ENCODE measurements around the gene COQ8B.

COQ8B gene

GRCh38 chr19:40717325-40717879 lies 716 bp upstream of the COQ8B start:
- DNase-seq, result no peak

GRCh38 chr19:40716031-40716481 lies 630 bp downstream of the COQ8B start:
- no peak for DNase-seq

- peak; percentile 93 for DNase-seq
Measured at GRCh38 chr19:40714441-40715299, 2.0 kb downstream of the COQ8B start.

- no peak for DNase-seq
Measured at GRCh38 chr19:40713939-40714338, 2.7 kb downstream of the COQ8B start.

GRCh38 chr19:40709817-40710216 lies 6.9 kb downstream of the COQ8B start:
- DNase-seq, result no peak

GRCh38 chr19:40707615-40708014 lies 9.1 kb downstream of the COQ8B start:
- DNase-seq, result no peak

- no peak for DNase-seq
Measured at GRCh38 chr19:40705950-40706619, 10.6 kb downstream of the COQ8B start.

- DNase-seq, result peak; percentile 82
Measured at GRCh38 chr19:40705362-40705651, 11.4 kb downstream of the COQ8B start.

- DNase-seq, result no peak
Measured at GRCh38 chr19:40704491-40705361, 12.0 kb downstream of the COQ8B start.

GRCh38 chr19:40703029-40703755 lies 13.5 kb downstream of the COQ8B start:
- no peak for DNase-seq

- DNase-seq, result peak; percentile 25
Measured at GRCh38 chr19:40702337-40703012, 14.2 kb downstream of the COQ8B start.

GRCh38 chr19:40701758-40702157 lies 14.9 kb downstream of the COQ8B start:
- DNase-seq, result no peak

- DNase-seq, result no peak
Measured at GRCh38 chr19:40700083-40700482, 16.6 kb downstream of the COQ8B start.

GRCh38 chr19:40697007-40697406 lies 19.7 kb downstream of the COQ8B start:
- DNase-seq, result no peak

- no peak for DNase-seq
Measured at GRCh38 chr19:40695881-40696280, 20.8 kb downstream of the COQ8B start.

- DNase-seq, result no peak
Measured at GRCh38 chr19:40693896-40694295, 22.8 kb downstream of the COQ8B start.

- DNase-seq, result no peak
Measured at GRCh38 chr19:40693150-40693788, 23.4 kb downstream of the COQ8B start.

GRCh38 chr19:40692212-40692551 lies 24.5 kb downstream of the COQ8B start:
- DNase-seq, result no peak

- DNase-seq, result no peak
Measured at GRCh38 chr19:40691421-40692211, 25.1 kb downstream of the COQ8B start.

GRCh38 chr19:40690693-40691420 lies 25.8 kb downstream of the COQ8B start:
- DNase-seq, result peak; percentile 91
